Skin of body (tissue), 2 donors: Measurements from ENCODE around the gene ADGRG1. TPM values are rescaled to one million over a fixed set of nuclear protein-coding genes. Genes with fewer than 3 reads are reported as not detected.

ENCODE experiments used
- DNase-seq: peaks from one replicate; lab custom pipeline; 2025; lab: John Stamatoyannopoulos, UW
- total RNA-seq: library from RNA; depleted of rRNA; stranded (reverse); fragments of >200 nt; gene quantifications from one replicate; pipeline ENCODE4 v1.2.3, GENCODE V29; 2014

ADGRG1 gene
- total RNA-seq, 1 donor from 2014 or later, result 32.0 TPM

- DNase-seq, result no peak
These were observed 7.8 kb upstream of the ADGRG1 start for GRCh38 chr16:57620335-57621231.

- DNase-seq, result no peak
These were observed 6.7 kb upstream of the ADGRG1 start for GRCh38 chr16:57621521-57622271.

GRCh38 chr16:57622361-57623250 lies 5.8 kb upstream of the ADGRG1 start:
- no peak for DNase-seq

GRCh38 chr16:57623251-57624043 lies 5.0 kb upstream of the ADGRG1 start:
- DNase-seq, result no peak

GRCh38 chr16:57624044-57624688 lies 4.3 kb upstream of the ADGRG1 start:
- DNase-seq, result no peak

GRCh38 chr16:57624806-57625500 lies 3.5 kb upstream of the ADGRG1 start:
- DNase-seq, result no peak

GRCh38 chr16:57626420-57627170 lies 1.8 kb upstream of the ADGRG1 start:
- DNase-seq, result no peak

- peak; percentile 32 for DNase-seq
These were observed 1.1 kb upstream of the ADGRG1 start for GRCh38 chr16:57627184-57627871.

GRCh38 chr16:57628783-57629293 lies 408 bp downstream of the ADGRG1 start:
- DNase-seq, result no peak

GRCh38 chr16:57629516-57630406 lies 1.3 kb downstream of the ADGRG1 start:
- DNase-seq, result no peak

- DNase-seq, result no peak
These were observed 2.0 kb downstream of the ADGRG1 start for GRCh38 chr16:57630407-57630797.

- DNase-seq, result no peak
These were observed 2.8 kb downstream of the ADGRG1 start for GRCh38 chr16:57630931-57631845.

GRCh38 chr16:57632568-57632967 lies 4.1 kb downstream of the ADGRG1 start:
- DNase-seq, result no peak

GRCh38 chr16:57633383-57634064 lies 5.1 kb downstream of the ADGRG1 start:
- no peak for DNase-seq

- DNase-seq, result no peak
These were observed 5.7 kb downstream of the ADGRG1 start for GRCh38 chr16:57634171-57634570.
